Stimulated activated CD8-positive, alpha-beta memory T cell treated with anti-CD3 and anti-CD28 coated beads, Interleukin-12 subunit alpha, Interleukin-12 subunit beta, amount 100 ng/mL, for 1 hour (primary cell): ENCODE measurements around the gene ZDHHC7.
A peak's percentile ranks its signal among the peaks of the same experiment; 100 is the strongest.
"Not testable (repeated sequence)": the region's sequence is repeated elsewhere in the genome, so short reads cannot be mapped to it uniquely, and the experiment has no call there.

Source experiments
- DNase-seq: peaks from one replicate; pipeline ENCODE4 v3.0.0-alpha.2; 2020; ENCODE audit warnings: low read depth

ZDHHC7 gene

GRCh38 chr16:84938616-84939015 lies 72.7 kb downstream of the ZDHHC7 start:
- not testable (repeated sequence) for DNase-seq

- DNase-seq = no peak
These were observed 73.9 kb downstream of the ZDHHC7 start for GRCh38 chr16:84937196-84938005.

- DNase-seq = no peak
These were observed 77.3 kb downstream of the ZDHHC7 start for GRCh38 chr16:84933774-84934631.

- DNase-seq = no peak
These were observed 78.7 kb downstream of the ZDHHC7 start for GRCh38 chr16:84932681-84933080.

- no peak for DNase-seq
These were observed 79.8 kb downstream of the ZDHHC7 start for GRCh38 chr16:84931506-84931905.

- no peak for DNase-seq
These were observed 80.2 kb downstream of the ZDHHC7 start for GRCh38 chr16:84931107-84931494.

GRCh38 chr16:84930298-84931106 lies 80.8 kb downstream of the ZDHHC7 start:
- no peak for DNase-seq

- no peak for DNase-seq
These were observed 81.7 kb downstream of the ZDHHC7 start for GRCh38 chr16:84929421-84930297.

- DNase-seq = no peak
These were observed 82.5 kb downstream of the ZDHHC7 start for GRCh38 chr16:84928679-84929420.

GRCh38 chr16:84927621-84928591 lies 83.4 kb downstream of the ZDHHC7 start:
- DNase-seq = no peak

GRCh38 chr16:84926462-84926861 lies 84.9 kb downstream of the ZDHHC7 start:
- no peak for DNase-seq

GRCh38 chr16:84925773-84926372 lies 85.5 kb downstream of the ZDHHC7 start:
- DNase-seq = no peak

GRCh38 chr16:84925092-84925772 lies 86.1 kb downstream of the ZDHHC7 start:
- DNase-seq = peak; percentile 61

- no peak for DNase-seq
These were observed 86.8 kb downstream of the ZDHHC7 start for GRCh38 chr16:84924331-84925091.
